ENCODE measurements around the gene BARX1.

DNA sequence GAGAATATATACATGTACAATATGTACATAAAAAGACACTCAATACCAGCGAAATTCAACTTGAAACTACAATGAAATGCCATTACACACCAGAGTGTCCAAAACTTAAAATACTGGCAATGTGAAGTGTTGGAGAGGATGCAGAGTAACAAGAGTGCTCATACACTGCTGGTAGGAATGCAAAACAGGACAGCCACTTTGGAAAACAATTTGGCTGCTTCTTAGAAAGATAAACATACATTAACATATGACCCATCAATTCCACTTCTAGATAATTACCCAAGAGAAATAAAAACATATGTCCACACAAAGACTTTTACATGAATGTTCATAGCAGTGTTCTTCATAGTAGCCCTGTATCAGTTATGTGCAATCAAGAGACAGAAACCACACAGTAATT lies 39.4 kb upstream of the BARX1 start:
- no peak for TF ChIP-seq CTCF (IDR thresholded peaks at IDR 0.05; ENCODE audit: low read depth, low read length)
- no peak for TF ChIP-seq EZH2phosphoT487 (IDR thresholded peaks at IDR 0.05; ENCODE audit: low read depth)

All from OCI-LY3 (cell line).